Measurements from ENCODE around the gene RITA1.

RITA1 gene

GRCh38 chr12:113238309-113238708 lies 52.8 kb downstream of the RITA1 start:
- no peak for DNase-seq (ENCODE audit: low read depth, low spot score)
- no peak overlapping the region for H3K4me3 ChIP-seq (ENCODE audit: low read depth, low read length)
- CTCF ChIA-PET, result interaction anchor here (1.1 kb wide), 1 partner anchor 12 kb away, joined by 3 read pairs; no protein-coding TSS in a partner anchor
- POLR2A ChIA-PET, result no interaction called here
- no peak for TF ChIP-seq CTCF (IDR thresholded peaks at IDR 0.05; ENCODE audit: insufficient read depth, low read length, missing control alignments)

- POLR2A ChIA-PET, result no interaction called here
- CTCF ChIA-PET, result interaction anchor here (1.4 to 2.0 kb wide), 2 partner anchors 11 to 16 kb away, joined by 5 to 7 read pairs; no protein-coding TSS in a partner anchor
- TF ChIP-seq CTCF (IDR thresholded peaks at IDR 0.05; ENCODE audit: insufficient read depth, low read length, missing control alignments), result no peak
- no peak overlapping the region for H3K4me3 ChIP-seq (ENCODE audit: low read depth, low read length)
- no peak for DNase-seq (ENCODE audit: low read depth, low spot score)
Observed at GRCh38 chr12:113239288-113239771, 53.8 kb downstream of the RITA1 start.

- DNase-seq (ENCODE audit: low read depth, low spot score), result no peak
- ChIA-PET CTCF (interaction anchor here (0.6 to 2.0 kb wide), 3 partner anchors 11 to 70 kb away, joined by 3 to 7 read pairs (median 5); no protein-coding TSS in a partner anchor), POLR2A (no interaction called here)
Observed at GRCh38 chr12:113239811-113240331, 54.4 kb downstream of the RITA1 start.

GRCh38 chr12:113240395-113240794 lies 54.9 kb downstream of the RITA1 start:
- no peak overlapping the region for H3K4me3 ChIP-seq (ENCODE audit: low read depth, low read length)
- no peak for DNase-seq (ENCODE audit: low read depth, low spot score)
- TF ChIP-seq CTCF (IDR thresholded peaks at IDR 0.05; ENCODE audit: insufficient read depth, low read length, missing control alignments), result no peak
- POLR2A ChIA-PET, result no interaction called here
- CTCF ChIA-PET, result interaction anchor here (0.6 to 2.0 kb wide), 3 partner anchors 12 to 70 kb away, joined by 3 to 7 read pairs (median 5); no protein-coding TSS in a partner anchor

More at GRCh38 chr12:113239811-113240331, 54.4 kb downstream of the RITA1 start:
- no peak overlapping the region for H3K4me3 ChIP-seq (ENCODE audit: low read depth, low read length)
- no peak for TF ChIP-seq CTCF (IDR thresholded peaks at IDR 0.05; ENCODE audit: insufficient read depth, low read length, missing control alignments)

GRCh38 chr12:113241191-113242025 lies 55.9 kb downstream of the RITA1 start:
- TF ChIP-seq CTCF (IDR thresholded peaks at IDR 0.05; ENCODE audit: insufficient read depth, low read length, missing control alignments), result no peak
- H3K4me3 ChIP-seq (ENCODE audit: low read depth, low read length), result peak overlapping the region; percentile 18
- CTCF ChIA-PET, result interaction anchor here (2.0 kb wide), 1 partner anchor 13 kb away, joined by 7 read pairs; no protein-coding TSS in a partner anchor
- peak; percentile 97 for DNase-seq (ENCODE audit: low read depth, low spot score)
- POLR2A ChIA-PET, result no interaction called here

All from AG04449 (cell line).